LoVo (cell line): ENCODE data around the gene SDF2L1.
"Not testable (repeated sequence)": the region's sequence is repeated elsewhere in the genome, so short reads cannot be mapped to it uniquely, and the experiment has no call there.

Experiments
- DNase-seq: peaks from one replicate; pipeline ENCODE4 v3.0.0-alpha.2; 2016; ENCODE audit warnings: low spot score

Gene SDF2L1

DNA sequence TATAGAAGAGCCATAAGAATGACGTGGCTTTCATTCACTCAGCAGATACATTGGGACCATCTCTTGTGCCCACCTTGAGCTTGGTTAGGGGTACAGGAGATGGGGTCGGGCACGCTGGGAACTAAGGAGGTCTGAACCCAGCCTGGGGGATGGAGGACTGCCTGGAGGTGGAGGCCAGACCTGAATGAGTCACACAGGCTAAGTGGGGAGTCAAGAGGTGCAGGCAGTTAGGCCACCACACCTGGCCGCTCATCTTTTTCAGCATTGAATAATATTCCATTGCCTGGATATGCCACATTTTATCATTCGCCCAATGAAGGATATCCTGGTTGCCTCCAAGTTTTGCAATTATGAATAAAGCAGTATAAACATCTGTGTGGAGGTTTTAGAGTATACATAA, 19.9 kb downstream of the SDF2L1 start:
- DNase-seq = no peak

DNA sequence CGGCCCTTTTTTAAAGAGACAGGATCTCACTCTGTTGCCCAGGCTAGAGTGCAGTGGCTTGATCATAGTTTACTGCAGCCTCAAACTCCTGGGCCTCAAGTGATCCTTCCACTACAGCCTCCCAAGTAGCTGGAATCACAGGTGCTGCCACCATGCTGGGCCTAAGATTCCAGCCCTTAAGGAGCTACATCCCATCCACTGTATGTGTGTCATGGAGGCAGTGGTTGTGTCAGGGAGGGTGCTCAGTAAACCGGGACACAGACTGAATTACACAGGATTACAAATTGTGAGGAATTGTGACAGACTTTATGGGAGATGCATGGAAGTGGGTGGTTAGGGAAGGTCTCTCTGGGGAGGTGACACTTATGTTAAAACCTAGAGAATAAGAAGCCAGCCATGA, 21.6 kb downstream of the SDF2L1 start:
- DNase-seq = no peak

DNA sequence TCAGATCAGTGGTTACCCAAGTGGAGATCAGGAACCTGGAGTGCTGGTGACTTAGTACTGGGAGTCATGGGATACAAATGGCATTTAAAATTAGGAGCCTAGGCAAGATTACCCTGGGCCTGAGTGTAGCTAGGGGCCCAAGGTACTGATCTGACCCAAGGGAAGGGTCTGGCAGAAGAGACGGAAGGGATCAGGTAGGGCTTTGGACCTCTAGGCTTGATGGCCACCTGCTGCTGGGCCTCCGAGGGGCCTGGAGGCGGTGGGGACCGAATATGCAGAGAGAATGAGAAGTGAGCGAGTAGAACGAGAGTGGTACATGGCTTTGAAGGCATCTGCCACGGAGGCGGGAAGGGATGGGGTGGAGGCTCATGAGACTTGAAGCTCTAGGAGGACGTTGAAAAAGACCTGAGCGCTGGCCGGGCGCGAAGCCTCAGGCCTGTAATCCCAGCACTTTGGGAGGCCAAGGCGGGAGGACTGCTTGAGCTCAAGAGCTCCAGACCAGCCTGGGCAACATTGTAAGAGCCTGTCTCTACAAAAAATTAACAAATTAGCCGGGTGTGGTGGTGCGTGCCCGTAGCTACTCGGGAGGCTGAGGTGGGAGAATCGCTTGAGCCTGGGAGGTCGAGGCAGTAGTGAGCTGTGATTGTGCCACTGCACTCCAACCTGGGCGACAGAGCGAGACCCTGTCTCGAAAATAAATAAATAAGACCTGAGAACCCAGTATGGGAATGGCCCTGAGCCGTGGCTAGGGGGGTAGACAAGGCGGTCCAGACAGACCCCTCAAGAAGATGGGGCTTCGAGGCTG, 23.1 kb downstream of the SDF2L1 start:
- DNase-seq = no peak

DNA sequence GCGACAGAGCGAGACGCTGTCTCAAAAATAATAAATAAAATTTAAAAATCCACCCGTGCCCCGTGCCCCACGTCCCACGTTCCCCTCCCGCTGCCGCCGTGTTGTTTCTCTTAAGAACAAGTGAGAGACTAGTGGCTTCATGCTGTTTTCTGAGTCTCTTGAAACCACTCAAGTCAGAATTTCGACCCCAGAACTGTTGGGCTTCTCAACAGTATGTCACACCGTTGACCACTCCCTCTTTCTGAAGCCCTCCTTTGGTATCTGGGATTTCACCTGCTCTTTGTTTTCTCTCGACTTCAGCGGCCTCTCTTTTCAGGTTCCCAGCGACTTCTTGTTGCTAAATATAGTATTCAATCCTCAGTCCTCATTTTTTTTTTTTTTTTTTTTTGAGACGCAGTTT, 24.7 kb downstream of the SDF2L1 start:
- no peak for DNase-seq

DNA sequence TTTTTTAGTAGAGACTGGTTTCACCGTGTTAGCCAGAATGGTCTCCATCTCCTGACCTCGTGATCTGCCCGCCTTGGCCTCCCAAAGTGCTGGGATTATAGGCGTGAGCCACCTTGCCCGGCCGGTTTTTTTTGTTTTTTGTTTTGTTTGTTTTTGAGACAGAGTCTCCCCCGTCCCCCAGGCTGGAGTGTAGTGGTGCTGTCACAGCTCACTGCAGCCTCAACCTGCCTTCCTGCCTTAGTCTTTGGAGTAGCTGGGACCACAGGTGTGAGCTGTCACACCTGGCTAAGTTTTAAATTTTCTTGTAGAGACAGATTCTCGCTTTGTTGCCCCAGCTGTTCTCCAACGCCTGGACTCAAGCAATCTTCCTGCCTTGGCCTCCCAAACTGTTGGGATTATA, 26.9 kb downstream of the SDF2L1 start:
- DNase-seq = no peak

DNA sequence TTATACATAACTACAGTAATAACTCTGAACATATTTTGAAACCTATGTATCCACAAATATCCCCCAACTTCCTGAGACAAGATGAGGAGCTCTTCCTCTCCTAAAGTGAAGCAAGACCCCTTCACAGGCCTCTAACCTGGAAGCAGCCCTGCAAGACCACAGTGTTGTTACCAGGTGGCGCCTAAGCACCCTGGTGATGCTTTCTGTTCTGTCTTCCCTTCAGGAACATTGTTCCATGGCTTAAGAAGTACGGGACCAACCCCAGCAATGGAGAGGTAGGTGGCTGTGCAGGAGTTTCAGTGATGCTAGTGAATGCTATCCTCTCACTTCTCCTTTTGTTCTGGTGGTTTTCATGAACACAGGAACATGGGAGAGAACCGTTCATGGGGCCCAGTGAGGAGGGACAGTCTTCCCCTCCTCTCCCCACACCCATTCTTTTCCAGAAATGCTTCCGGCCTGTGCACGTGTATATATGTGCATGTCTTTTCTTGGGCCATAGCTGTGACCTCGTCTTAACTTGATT, 30.1 kb downstream of the SDF2L1 start:
- DNase-seq = no peak

DNA sequence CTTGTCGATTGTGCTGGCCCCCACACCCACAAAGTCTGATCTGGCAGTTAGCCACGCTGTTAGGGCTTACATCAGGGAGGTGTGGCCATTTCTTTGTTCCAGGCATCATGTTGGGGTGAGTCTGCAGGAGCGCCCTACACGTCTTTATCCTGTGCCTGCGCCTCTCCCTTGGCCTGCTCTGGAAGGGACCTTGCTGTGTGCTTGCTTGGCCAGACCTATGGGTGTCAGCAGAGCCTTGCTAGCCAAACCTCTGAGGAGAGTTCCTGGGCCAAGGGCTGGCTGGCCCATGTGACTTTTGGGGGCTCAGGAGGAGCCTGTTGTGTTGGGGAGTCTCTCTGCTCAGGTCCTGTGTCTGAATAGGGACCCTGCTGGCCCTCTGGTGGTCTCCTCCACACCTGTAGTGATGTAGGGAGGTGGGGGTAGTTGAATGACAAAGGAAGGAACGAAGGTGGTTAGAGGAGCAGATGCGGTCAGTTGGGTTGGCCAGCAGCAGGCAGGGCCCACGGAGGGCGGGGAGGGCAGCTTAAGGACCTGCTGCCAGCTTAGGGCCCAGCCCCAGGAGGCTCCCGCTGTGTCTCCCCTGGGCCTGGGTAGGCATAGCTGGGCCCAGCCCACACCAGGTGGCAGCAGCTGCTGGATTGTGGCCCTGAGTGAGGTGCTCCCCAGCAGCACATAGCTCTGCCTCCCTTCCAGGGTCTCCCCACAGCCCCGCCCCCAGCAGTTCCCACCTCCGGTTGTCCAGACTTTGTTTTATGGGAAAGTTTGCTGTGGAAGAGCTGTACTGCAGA, 31.6 kb downstream of the SDF2L1 start:
- no peak for DNase-seq

DNA sequence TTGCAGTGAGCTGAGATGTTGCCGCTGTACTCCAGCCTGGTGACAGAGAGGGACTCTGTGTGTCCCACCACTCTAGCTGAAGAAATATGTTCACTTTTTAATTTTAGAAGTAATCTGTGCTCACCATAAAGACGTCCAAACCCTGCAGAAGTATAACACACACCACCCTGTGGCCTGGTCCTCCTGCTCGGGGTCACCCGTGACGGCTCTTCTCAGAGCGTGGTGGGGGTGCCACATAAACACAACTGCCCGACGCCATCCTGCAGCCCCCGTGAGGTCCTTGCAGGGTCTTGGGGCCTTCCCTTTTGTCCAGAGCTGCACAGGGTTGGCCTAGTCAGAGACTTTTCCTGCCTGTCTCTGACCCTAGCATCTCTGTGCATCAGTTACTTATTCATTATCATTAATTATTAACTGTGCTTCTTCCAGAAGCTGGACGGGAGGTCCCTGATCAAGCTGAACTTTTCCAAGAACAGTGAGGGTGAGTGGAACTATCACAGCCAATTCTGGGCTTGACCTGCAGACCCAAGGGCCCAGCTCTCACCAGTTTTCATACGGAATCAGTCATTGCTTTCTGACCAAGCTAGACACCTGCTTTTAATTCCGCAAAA, 32.6 kb downstream of the SDF2L1 start:
- no peak for DNase-seq

DNA sequence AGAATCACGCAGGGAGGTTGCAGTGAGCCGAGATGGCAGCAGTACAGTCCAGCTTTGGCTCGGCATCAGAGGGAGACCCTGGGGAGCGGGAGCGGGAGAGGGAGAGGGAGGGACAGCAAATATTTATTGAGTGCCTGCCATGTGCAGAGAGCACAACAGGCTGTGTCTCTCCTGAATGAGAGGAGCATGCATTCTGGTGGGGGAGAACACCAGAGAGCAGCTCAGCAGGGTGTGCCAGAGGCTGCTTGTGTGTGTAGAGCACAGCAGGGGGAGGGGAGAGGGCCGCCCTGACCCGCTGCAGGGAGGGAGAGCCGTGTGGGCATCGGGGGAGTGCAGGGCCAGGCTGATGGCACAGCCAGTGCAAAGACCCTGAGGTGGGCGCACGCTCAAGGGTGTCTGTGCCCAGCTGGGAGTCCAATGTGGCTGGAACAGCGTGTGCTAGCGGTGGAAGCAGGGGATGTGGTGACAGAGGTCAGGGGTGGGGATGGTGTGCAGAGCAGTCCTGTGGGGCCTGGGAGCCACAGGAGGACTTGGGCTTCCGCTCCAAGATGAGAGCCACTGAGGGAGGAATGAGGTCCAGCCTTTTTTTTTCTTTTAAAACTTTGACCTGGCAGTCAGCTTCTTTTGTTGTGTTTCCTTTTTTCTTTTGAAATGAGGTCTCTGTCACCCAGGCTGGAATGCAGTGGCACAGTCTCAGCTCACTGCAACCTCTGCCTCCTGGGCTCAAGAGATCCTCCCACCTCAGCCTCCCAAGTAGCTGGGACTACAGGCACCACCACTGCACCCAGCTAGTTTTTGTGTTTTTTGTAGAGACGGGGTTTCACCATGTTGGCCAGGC, 35.7 kb downstream of the SDF2L1 start:
- no peak for DNase-seq

DNA sequence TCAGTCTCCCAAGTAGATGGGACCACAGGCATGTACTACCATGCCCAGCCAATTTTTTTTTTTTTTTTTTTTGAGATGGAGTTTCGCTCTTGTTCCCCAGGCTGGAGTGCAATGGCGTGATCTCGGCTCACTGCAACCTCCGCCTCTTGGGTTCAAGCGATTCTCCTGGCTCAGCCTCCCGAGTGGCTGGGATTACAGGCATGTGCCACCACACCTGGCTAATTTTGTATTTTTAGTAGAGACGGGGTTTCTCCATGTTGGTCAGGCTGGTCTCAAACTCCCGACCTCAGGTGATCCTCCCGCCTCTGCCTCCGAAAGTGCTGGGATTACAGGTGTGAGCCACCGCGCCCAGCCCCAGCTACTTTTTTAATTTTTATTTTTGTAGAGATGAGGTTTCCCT, 36.7 kb downstream of the SDF2L1 start:
- DNase-seq = not testable (repeated sequence)

DNA sequence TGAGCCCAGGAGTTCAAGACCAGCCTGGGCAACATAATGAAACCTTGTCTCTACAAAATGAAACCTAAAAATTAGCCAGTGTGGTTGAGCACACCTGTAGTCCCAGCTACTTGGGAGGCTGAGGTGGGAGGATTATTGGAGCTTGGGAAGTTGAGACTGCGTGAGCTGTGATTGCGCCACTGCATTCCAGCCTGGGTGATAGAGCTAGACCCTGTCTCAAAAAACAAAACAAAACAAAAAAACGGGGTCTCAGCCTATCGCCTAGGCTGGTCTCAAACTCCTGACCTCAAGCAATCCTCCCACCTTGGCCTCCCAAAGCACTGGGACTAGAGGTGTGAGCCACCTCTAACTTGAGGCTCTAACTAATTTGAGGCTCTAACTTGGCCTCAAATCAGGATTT, 37.3 kb downstream of the SDF2L1 start:
- DNase-seq = no peak

DNA sequence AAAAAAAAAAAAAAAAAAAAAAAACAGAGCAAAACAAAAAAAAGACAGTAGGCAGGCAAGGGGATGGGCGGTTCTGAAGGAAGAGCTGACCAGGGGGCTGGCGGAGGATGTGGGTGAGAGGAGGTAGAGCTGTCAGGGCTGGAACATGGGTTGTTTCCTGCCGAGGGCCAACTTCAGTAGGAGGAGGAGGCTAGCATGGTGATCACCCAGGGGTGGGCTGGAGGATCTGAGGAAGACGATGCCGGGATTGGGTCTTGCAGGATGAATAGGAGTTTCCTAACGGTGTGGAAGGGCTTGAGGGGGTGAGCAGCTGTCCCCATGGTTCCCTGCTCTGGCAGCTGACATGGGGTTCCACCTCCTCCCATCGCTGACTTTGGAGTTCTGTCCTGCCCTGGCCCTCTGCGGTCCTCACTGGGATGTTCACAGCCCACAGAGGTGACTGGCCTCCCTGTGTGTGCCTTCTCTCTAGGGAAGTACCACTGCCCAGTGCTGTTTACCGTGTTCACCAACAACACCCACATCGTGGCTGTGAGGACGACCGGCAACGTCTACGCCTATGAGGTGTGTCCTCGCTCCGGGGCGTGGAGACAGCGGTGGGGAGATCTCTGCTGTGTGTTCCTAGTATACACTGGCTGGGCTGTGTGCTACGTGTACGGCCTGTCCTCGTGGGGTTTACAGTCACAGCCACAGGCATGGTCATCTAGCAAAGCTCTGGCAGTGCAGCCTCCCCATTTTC, 38.9 kb downstream of the SDF2L1 start:
- DNase-seq = no peak

DNA sequence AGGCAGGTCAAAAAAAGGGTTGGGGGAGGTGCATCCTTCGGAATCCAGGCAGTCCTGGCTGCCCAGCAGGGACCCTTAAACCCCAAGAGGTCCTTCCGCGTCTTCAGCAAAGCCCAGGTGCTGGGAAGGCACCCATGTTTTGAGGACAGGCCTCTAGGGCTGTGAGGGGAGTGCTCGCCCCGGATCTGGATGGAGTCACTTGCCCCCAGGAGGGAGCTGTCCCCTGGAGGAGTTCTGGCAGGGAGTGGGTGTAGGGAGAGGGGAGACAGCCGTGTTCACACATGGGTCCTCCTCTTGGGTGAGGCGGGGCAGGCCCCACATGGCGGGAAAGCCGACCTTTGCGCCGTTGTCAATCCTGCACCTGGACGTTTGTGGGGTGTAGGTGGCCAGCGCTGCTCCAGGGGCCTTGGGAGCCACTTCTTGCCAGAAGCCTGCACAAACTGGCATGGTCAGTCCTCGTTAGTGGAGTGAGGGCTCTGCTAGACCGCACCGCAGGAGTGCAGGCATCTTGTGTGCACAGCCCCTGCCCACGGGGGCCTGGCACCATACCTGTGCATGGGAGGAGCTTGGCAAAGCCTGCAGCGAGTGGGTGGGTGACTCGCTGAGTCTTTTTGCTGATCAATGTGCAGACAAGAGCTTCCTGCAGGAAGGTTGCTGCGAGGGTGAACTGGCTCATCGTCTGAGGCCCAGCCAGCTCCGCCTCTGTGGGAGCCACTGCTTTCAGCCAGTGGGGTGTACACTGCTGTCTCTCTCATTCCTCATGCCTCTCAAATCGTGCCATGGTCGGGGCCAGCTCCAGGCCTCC, 39.7 kb downstream of the SDF2L1 start:
- no peak for DNase-seq

DNA sequence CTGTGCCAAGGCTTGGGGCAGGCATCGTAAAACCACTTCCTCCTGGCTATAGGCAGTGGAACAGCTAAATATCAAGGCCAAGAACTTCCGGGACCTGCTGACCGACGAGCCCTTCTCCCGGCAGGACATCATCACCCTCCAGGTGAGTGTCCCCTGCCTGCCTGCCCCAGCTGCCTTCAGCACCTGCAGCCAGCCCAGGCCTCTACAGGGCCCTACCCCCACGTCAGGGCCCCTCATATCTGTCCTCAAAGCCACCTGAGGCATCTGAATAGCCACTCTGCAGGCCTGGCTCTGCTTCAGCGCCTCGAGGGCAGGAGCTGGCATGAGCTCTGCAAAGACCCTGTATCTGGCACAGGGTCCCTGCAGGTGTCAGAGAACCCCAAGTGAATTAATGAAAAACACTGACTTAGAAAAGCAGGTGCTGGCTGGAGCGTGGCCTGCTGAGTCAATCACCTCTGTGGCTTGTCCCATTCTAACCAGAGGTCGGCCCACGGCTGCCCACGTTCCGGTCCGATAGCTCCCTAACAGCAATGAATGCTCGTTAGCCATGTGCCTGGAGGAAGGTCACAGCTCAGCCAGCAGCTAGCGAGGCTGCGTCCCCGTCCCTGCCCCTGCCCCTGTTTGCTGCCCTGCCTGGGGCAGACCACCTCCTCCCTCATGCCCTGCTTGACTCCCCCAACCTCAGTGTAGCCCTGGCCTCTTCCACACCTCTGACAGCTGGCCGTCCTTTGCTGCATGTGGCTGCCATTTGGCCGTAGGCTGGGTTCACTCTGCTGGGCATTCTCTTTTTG, 40.5 kb downstream of the SDF2L1 start:
- no peak for DNase-seq

DNA sequence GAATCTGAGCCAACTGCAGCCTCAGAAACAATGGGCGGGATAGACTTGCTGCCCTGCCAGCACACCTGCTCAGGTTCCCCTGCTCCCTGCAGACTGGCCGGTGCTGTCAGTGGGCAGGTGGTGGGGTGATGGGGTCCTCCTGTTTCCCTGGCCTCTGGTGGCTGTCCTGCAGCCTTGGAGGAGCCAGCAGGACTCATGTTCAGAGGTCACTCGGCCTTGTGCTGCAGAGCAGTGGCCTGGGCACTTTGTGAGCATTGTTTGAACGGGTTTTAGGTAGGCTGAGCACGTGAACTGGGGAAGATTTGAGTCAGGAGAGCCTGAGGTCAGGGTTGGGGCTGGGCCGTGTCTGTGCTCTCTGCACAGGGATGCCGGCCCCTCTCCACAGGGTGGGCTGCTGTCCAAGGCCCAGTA, 41.3 kb downstream of the SDF2L1 start:
- no peak for DNase-seq

DNA sequence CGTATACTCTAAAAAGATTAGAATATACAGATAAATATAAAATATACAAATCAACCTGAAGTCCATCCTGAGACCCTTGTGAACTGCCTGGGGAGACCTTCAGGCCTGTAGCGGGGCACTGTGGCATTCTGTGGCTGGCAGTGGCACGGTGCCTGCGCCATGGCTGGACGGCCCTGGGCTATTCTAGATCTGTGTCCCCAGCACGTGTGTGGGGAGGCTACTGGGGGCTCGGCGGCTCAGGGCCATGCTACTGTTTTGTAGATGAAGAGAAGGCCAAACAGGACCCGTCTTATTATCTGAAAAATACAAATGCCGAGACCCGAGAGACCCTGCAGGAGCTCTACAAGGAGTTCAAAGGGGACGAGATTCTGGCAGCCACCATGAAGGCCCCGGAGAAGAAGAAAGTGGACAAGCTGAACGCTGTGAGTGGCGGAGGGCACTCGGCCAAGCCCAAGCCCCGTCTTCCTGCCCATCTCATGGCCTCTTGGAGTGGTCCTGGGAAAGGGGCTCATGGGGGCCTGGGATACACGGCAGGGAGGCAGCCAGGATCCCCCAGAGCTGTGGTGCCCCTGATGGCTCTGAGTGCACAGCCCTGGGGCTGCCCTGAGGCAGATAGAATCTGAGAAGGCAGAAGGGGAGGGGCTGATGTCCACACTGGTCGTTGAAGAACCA, 42.5 kb downstream of the SDF2L1 start:
- no peak for DNase-seq

DNA sequence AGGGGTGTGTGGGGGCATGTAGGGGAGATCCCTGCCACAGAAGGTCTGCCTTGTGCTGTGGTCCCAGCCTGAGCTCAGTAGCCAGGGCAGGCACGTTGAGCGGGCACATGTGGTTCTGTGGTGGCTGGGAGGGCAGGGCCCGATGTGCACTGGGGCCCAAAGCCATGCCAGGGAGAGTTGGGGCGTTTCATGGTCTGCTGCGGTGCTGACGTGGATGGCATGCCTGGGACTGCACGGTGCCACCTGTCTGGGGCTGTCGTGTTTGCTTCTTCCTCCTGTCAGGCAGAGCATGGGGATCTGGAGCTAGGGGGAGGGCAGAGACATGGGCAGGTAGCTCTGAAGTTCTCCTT, 43.0 kb downstream of the SDF2L1 start:
- no peak for DNase-seq

DNA sequence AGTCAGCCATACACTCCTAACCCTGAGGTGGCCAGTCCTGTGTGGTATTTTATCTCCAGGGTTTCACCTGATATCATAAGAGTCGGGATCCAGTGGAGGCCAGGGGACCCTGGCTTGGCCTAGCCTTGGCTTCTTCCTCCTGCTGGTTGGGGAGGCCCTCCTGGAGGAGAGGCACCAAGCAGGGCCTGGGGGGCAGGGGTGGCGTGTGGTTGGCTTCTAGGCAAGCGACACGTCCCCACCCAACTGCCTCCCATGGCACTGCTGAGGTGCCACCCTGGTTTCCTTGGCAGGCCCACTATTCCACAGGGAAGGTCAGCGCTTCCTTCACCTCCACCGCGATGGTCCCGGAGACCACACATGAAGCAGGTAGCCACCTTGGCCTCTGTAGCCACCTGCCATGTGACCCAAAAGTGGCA, 44.1 kb downstream of the SDF2L1 start:
- no peak for DNase-seq
